Cardiac muscle cell (in vitro differentiated cells and primary cell): ENCODE measurements around the gene PCGF6. TPM values are rescaled to one million over a fixed set of nuclear protein-coding genes. Genes with fewer than 3 reads are reported as not detected.

Experiments
- DNase-seq, 2 donors: peaks; one replicate each; pipeline versions ENCODE4 v3.0.0 to v3.0.0-alpha.2; 2010 to 2017; ENCODE audit warnings: low read depth in 1 of 2, low spot score in 1 of 2
- H3K27ac ChIP-seq: fragments of 200-600 bp; sonication (generic); 2 replicates; pipeline ENCODE4 v1.5.1; 2016
- H3K27me3 ChIP-seq: fragments of 200-600 bp; sonication (generic); 2 replicates; pipeline ENCODE4 v1.6.0; 2016; ENCODE audit warnings: control low read depth
- H3K36me3 ChIP-seq: fragments of 200-600 bp; sonication (generic); 2 replicates; pipeline ENCODE4 v1.5.1; 2016; ENCODE audit warnings: control low read depth
- H3K4me1 ChIP-seq: fragments of 200-600 bp; sonication (generic); 2 replicates; pipeline ENCODE4 v1.8.1; 2017; ENCODE audit warnings: low read depth, mild to moderate bottlenecking, mixed run types
- H3K4me3 ChIP-seq: fragments of 200-600 bp; sonication (generic); 2 replicates; pipeline ENCODE4 v1.5.1; 2016; ENCODE audit warnings: mild to moderate bottlenecking
- H3K9me3 ChIP-seq: fragments of 200-600 bp; sonication (generic); 2 replicates; pipeline ENCODE4 v1.5.1; 2017; ENCODE audit warnings: low read depth, mild to moderate bottlenecking, control low read depth
- polyA plus RNA-seq: library from polyadenylated mRNA; unstranded; fragments of >200 nt; fragmentation: Nextera tagmentation; extraction: Ambion mirVana; gene quantifications from 2 replicates; pipeline ENCODE4 v1.2.1, GENCODE V29; 2016
- total RNA-seq: library from RNA; depleted of rRNA; stranded (reverse); fragments of >200 nt; gene quantifications from 2 replicates; pipeline ENCODE4 v1.2.3, GENCODE V29; 2016
- TF ChIP-seq, protein P1 (sequence below): IDR thresholded peaks from 2 replicates; pipeline ENCODE4 v1.5.1; 2012; ENCODE audit warnings: low read depth, mild to moderate bottlenecking, low read length

Gene PCGF6, protein sequence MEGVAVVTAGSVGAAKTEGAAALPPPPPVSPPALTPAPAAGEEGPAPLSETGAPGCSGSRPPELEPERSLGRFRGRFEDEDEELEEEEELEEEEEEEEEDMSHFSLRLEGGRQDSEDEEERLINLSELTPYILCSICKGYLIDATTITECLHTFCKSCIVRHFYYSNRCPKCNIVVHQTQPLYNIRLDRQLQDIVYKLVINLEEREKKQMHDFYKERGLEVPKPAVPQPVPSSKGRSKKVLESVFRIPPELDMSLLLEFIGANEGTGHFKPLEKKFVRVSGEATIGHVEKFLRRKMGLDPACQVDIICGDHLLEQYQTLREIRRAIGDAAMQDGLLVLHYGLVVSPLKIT
- 11.5 and 21.4 TPM in 2 replicates for total RNA-seq
- polyA plus RNA-seq: 14.7 and 20.6 TPM in 2 replicates

DNA sequence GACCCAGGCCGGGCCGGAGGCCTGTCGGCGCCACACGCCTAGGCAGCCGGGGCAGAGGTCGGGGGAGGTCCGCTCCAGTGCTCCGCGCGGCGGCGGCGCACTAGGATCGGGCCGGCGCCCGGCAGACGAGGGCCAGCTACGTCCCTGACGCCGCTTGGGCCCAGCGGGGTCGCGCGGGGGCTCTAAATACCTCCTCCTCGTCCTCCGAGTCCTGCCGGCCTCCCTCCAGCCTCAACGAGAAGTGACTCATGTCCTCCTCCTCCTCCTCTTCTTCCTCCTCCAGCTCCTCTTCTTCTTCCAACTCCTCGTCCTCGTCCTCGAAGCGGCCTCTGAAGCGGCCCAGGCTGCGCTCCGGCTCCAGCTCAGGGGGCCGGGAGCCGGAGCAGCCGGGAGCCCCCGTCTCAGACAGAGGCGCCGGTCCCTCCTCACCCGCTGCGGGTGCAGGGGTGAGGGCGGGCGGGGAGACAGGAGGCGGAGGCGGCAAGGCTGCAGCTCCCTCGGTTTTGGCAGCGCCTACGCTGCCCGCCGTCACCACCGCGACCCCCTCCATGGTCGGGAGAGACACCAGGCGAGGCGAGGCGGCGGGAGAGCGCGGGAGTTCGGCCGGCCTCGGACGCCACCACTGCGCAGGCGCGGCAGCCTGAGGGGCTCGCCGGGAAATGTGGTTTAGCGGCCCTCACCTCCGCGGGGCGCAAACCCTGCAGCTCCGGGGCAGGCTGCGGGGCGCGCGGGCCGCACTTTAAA lies at the start of gene PCGF6:
Gene PCGF6 (minus strand): TSS at position 624 of the 744 bp plus-strand sequence. CDS start 74 bp downstream, at position 550.
- peak within 1 kb of the TSS; percentile 85 for H3K27ac ChIP-seq
- peak within 1 kb of the TSS; percentile 57 for H3K4me3 ChIP-seq
- H3K36me3 ChIP-seq: peaks cover 25% of the 10 kb centered on the region
- TF ChIP-seq, protein P1, sequence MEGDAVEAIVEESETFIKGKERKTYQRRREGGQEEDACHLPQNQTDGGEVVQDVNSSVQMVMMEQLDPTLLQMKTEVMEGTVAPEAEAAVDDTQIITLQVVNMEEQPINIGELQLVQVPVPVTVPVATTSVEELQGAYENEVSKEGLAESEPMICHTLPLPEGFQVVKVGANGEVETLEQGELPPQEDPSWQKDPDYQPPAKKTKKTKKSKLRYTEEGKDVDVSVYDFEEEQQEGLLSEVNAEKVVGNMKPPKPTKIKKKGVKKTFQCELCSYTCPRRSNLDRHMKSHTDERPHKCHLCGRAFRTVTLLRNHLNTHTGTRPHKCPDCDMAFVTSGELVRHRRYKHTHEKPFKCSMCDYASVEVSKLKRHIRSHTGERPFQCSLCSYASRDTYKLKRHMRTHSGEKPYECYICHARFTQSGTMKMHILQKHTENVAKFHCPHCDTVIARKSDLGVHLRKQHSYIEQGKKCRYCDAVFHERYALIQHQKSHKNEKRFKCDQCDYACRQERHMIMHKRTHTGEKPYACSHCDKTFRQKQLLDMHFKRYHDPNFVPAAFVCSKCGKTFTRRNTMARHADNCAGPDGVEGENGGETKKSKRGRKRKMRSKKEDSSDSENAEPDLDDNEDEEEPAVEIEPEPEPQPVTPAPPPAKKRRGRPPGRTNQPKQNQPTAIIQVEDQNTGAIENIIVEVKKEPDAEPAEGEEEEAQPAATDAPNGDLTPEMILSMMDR: peak; percentile 14
- no peaks in the 10 kb centered on the region for H3K4me1 ChIP-seq
- H3K9me3 ChIP-seq: no peaks in the 10 kb centered on the region
- peak; percentile 88 to 93 for DNase-seq
- H3K27me3 ChIP-seq: no peaks in the 10 kb centered on the region

DNA sequence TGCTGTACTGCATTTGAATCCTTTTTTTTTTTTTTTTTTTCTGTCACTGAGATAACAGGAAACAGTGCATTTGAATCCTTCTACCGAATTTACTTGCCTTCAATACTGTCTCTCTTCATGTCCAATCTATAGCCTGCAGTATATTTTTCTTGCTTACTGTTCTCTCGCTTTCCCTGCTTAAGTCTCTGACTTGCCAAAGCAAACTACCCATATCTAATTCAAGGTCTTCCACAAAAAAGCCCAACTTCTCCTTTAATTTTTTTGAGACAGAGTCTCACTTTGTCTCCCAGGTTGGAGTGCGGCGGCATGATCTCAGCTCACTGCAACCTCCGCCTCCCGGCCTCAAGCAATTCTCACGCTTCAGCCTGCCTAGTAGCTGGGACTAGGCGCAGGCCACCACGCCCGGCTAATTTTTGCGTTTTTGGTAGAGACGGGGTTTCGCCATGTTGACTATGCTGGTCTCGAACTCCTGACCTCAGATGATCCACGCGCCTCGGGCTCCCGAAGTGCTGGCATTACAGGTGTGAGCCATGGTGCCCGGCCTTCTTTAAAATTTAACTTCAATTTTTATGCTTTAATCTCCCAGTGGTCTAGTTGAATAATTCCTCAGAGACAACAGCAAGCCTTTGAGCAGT lies 46.4 kb upstream of the PCGF6 start:
- Histone ChIP-seq H3K9me3 (no peaks in the 10 kb centered on the region), H3K4me3 (peak overlapping the region; percentile 86), H3K27me3 (no peaks in the 10 kb centered on the region), H3K36me3 (peaks cover 21% of the 10 kb centered on the region), H3K4me1 (peaks cover 16% of the 10 kb centered on the region), H3K27ac (peak overlapping the region; percentile 37)
- TF ChIP-seq, protein P1: no peak
- DNase-seq: peak in 1 of 2 donors; percentile 4

DNA sequence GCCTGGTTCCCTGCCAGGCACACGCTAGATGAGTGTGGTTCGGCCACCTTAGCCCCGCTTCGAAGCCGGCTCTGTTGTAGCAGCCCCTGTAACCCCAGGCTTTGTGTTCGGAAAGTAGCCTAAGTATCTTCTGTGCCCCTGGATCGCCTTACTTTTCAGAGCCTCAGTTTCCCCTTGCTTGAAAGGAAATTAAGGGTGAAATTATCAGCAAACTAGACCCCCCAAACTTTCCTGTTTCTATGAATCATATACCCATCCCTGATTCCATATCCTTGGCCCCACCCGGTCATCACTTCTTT lies 45.8 kb upstream of the PCGF6 start:
- Histone ChIP-seq H3K9me3 (no peaks in the 10 kb centered on the region), H3K36me3 (peaks cover 26% of the 10 kb centered on the region), H3K27ac (peak overlapping the region; percentile 37), H3K27me3 (no peaks in the 10 kb centered on the region), H3K4me1 (peaks cover 16% of the 10 kb centered on the region), H3K4me3 (peak overlapping the region; percentile 86)
- DNase-seq: no peak
- TF ChIP-seq, protein P1: no peak

DNA sequence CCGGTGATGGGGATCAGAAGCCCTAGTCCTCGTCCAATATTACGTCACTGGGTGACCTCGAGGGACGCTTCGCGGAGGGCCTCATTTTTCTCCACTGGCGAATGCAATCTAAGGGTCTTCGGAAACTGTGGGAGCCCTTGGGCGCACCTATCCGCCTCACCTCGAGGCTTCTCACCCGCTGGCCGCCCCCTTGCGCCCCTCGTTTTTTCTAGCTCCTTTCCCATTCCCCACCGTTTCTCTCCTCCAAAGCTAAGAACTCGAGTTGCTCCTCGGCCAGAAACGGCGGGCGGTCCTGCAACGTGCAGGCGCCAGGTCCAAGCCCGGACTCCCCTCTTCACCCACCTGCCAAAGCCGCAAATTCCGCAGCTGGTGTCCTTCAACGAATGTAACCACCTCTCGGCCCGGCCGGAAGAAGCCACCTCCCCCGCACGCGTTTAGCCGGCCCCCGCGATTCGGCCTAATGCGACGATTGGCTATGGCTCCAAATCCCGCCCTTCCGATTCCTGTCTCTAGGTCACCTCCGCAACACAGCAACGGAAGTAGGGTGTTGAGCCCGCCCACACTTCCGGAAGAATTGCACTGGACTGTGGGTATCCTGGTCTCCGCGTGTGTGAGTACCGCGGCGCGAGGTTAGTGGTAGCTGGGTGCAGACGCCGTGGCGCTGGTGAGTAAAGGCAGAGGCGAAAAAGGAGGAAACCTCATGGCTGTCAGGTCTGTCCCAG lies 45.3 kb upstream of the PCGF6 start, which contains the start of the genes ATP5MK and PDCD11:
Gene ATP5MK (minus strand): TSS at position 409 of the 722 bp plus-strand sequence. CDS start 4,018 bp downstream, outside the sequence.
Gene PDCD11 (plus strand): TSS at position 560 of the 722 bp plus-strand sequence. CDS start 1,801 bp downstream, outside the sequence.
- DNase-seq: peak; percentile 99
- Histone ChIP-seq H3K9me3 (no peaks in the 10 kb centered on the region), H3K4me1 (peaks cover 16% of the 10 kb centered on the region), H3K4me3 (peak within 1 kb of the TSS; percentile 86), H3K27me3 (no peaks in the 10 kb centered on the region), H3K36me3 (peaks cover 26% of the 10 kb centered on the region), H3K27ac (peak within 1 kb of the TSS; percentile 93)
- TF ChIP-seq, protein P1: peak; percentile 18

DNA sequence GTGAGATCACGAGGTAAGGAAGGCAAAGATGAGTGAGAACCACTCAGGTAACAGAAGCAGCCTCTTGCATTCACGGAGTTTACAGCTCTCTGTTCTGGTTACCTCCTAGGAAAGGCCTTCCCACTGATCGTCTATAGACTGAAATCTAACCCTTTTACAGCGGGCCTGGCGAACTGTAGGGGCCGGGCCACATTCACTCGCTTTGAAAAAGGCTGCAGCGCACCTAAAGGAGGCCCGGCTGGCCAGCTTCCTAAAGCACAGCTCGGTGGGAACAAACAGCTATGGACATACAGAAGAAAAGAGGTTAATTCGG lies 44.8 kb upstream of the PCGF6 start:
- Histone ChIP-seq H3K27me3 (no peaks in the 10 kb centered on the region), H3K9me3 (no peaks in the 10 kb centered on the region), H3K27ac (peak overlapping the region; percentile 93), H3K36me3 (peaks cover 28% of the 10 kb centered on the region), H3K4me3 (peak overlapping the region; percentile 86), H3K4me1 (peaks cover 16% of the 10 kb centered on the region)
- peak; percentile 31 to 38 for DNase-seq
- TF ChIP-seq, protein P1: no peak
